Stomach (tissue), 4 donors: Measurements from ENCODE around the gene ERAL1.

Experiments
- EP300 ChIP-seq: sonication (generic); formaldehyde crosslinking; IDR thresholded peaks from one replicate; pipeline ENCODE4 v1.6.1; 2017; ENCODE audit warnings: antibody characterized with exemption
- POLR2A ChIP-seq, 4 donors: fragments of 450-650 bp; IDR thresholded peaks; one replicate each; pipeline ENCODE4 v1.6.1; 2016; ENCODE audit warnings: antibody characterized with exemption in 4 of 4, control low read depth in 2 of 4, mild to moderate bottlenecking in 1 of 4, moderate library complexity in 1 of 4
- POLR2AphosphoS5 ChIP-seq, 3 donors: sonication (generic); formaldehyde crosslinking; IDR thresholded peaks; one replicate each; pipeline ENCODE4 v1.6.1; 2016; ENCODE audit warnings: antibody characterized with exemption in 3 of 3
- TF ChIP-seq, protein P1 (sequence below), 7 experiments: fragments of 450-650 bp in 4 of 7; fragments of 200-600 bp in 3 of 7; sonication (generic) in 3 of 7; IDR thresholded peaks; one replicate each; pipeline ENCODE4 v1.5.1; 2016 to 2019; ENCODE audit warnings: antibody characterized with exemption in 7 of 7, control low read depth in 2 of 7, mild to moderate bottlenecking in 1 of 7

DNA sequence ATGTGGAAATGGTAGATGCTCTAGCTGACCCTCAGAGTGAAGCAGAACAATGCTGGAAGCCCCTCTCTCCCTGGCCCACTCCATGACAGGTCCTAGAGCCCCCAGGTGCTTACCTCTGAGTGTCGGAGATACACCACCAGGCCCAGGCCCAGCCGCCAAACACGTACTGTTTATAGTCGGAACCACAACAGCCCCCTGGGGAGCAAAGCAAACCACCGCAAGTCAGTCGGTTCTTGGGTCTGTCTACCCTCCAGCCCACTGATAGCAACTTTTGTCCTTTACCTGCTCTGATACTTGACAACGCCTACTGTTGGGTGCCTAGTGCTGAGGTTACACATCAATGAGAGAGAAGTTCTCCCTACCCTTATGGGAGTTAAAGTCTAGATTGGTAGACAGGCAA, 34.0 kb downstream of the ERAL1 start:
- TF ChIP-seq, protein P1, sequence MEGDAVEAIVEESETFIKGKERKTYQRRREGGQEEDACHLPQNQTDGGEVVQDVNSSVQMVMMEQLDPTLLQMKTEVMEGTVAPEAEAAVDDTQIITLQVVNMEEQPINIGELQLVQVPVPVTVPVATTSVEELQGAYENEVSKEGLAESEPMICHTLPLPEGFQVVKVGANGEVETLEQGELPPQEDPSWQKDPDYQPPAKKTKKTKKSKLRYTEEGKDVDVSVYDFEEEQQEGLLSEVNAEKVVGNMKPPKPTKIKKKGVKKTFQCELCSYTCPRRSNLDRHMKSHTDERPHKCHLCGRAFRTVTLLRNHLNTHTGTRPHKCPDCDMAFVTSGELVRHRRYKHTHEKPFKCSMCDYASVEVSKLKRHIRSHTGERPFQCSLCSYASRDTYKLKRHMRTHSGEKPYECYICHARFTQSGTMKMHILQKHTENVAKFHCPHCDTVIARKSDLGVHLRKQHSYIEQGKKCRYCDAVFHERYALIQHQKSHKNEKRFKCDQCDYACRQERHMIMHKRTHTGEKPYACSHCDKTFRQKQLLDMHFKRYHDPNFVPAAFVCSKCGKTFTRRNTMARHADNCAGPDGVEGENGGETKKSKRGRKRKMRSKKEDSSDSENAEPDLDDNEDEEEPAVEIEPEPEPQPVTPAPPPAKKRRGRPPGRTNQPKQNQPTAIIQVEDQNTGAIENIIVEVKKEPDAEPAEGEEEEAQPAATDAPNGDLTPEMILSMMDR (IDR thresholded peaks at IDR 0.05) = no peak
- TF ChIP-seq POLR2AphosphoS5 (IDR thresholded peaks at IDR 0.05) (no peak), EP300 (no peak), POLR2A (IDR thresholded peaks at IDR 0.05) (no peak)
